Ishikawa (cell line): ENCODE measurements around the gene TNC.

Experiments
- CEBPB ChIP-seq: IDR thresholded peaks from 2 replicates; pipeline ENCODE4 v1.6.1; 2012
- CREB1 ChIP-seq: IDR thresholded peaks from 2 replicates; pipeline ENCODE4 v1.6.1; 2012; ENCODE audit warnings: low read depth
- EGR1 ChIP-seq: IDR thresholded peaks from 2 replicates; pipeline ENCODE4 v1.6.1; 2012
- EP300 ChIP-seq: IDR thresholded peaks from 2 replicates; pipeline ENCODE4 v1.6.1; 2012; ENCODE audit warnings: borderline replicate concordance
- FOXM1 ChIP-seq: IDR thresholded peaks from 2 replicates; pipeline ENCODE4 v1.6.1; 2012; ENCODE audit warnings: low read depth, borderline replicate concordance
- NFIC ChIP-seq: IDR thresholded peaks from 2 replicates; pipeline ENCODE4 v1.6.1; 2012
- RAD21 ChIP-seq: IDR thresholded peaks from 2 replicates; pipeline ENCODE4 v1.6.1; 2012; ENCODE audit warnings: low read depth
- TAF1 ChIP-seq: IDR thresholded peaks from 2 replicates; pipeline ENCODE4 v1.6.1; 2012; ENCODE audit warnings: low read depth, mild to moderate bottlenecking
- TCF12 ChIP-seq: IDR thresholded peaks from 2 replicates; pipeline ENCODE4 v1.6.1; 2012; ENCODE audit warnings: low read depth
- TEAD4 ChIP-seq: IDR thresholded peaks from 2 replicates; pipeline ENCODE4 v1.6.1; 2012
- YY1 ChIP-seq: IDR thresholded peaks from 2 replicates; pipeline ENCODE4 v1.6.1; 2012; ENCODE audit warnings: low read depth
- ZBTB7A ChIP-seq: IDR thresholded peaks from 2 replicates; pipeline ENCODE4 v1.6.1; 2012; ENCODE audit warnings: low read depth
- TF ChIP-seq, protein P1 (sequence below): IDR thresholded peaks from 2 replicates; pipeline ENCODE4 v1.6.1; 2012
- TF ChIP-seq, protein P2 (sequence below): IDR thresholded peaks from 2 replicates; pipeline ENCODE4 v1.6.1; 2012; ENCODE audit warnings: low read depth, mild to moderate bottlenecking
- TF ChIP-seq, protein P3 (sequence below): IDR thresholded peaks from 2 replicates; pipeline ENCODE4 v1.6.1; 2012

Gene TNC

GRCh38 chr9:115086886-115087285, 31.1 kb downstream of the TNC start:
- TF ChIP-seq TCF12 = no peak

GRCh38 chr9:115086461-115086860, 31.5 kb downstream of the TNC start:
- TF ChIP-seq YY1 (no peak), EGR1 (no peak), ZBTB7A (no peak), TCF12 (no peak), CREB1 (no peak), RAD21 (no peak), CEBPB (no peak), TEAD4 (no peak), NFIC (no peak), TAF1 (no peak), FOXM1 (no peak), EP300 (no peak)
- TF ChIP-seq, protein P1, sequence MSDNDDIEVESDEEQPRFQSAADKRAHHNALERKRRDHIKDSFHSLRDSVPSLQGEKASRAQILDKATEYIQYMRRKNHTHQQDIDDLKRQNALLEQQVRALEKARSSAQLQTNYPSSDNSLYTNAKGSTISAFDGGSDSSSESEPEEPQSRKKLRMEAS = no peak
- TF ChIP-seq, protein P2, sequence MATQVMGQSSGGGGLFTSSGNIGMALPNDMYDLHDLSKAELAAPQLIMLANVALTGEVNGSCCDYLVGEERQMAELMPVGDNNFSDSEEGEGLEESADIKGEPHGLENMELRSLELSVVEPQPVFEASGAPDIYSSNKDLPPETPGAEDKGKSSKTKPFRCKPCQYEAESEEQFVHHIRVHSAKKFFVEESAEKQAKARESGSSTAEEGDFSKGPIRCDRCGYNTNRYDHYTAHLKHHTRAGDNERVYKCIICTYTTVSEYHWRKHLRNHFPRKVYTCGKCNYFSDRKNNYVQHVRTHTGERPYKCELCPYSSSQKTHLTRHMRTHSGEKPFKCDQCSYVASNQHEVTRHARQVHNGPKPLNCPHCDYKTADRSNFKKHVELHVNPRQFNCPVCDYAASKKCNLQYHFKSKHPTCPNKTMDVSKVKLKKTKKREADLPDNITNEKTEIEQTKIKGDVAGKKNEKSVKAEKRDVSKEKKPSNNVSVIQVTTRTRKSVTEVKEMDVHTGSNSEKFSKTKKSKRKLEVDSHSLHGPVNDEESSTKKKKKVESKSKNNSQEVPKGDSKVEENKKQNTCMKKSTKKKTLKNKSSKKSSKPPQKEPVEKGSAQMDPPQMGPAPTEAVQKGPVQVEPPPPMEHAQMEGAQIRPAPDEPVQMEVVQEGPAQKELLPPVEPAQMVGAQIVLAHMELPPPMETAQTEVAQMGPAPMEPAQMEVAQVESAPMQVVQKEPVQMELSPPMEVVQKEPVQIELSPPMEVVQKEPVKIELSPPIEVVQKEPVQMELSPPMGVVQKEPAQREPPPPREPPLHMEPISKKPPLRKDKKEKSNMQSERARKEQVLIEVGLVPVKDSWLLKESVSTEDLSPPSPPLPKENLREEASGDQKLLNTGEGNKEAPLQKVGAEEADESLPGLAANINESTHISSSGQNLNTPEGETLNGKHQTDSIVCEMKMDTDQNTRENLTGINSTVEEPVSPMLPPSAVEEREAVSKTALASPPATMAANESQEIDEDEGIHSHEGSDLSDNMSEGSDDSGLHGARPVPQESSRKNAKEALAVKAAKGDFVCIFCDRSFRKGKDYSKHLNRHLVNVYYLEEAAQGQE = no peak
- TF ChIP-seq, protein P3, sequence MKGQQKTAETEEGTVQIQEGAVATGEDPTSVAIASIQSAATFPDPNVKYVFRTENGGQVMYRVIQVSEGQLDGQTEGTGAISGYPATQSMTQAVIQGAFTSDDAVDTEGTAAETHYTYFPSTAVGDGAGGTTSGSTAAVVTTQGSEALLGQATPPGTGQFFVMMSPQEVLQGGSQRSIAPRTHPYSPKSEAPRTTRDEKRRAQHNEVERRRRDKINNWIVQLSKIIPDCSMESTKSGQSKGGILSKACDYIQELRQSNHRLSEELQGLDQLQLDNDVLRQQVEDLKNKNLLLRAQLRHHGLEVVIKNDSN = no peak

DNA sequence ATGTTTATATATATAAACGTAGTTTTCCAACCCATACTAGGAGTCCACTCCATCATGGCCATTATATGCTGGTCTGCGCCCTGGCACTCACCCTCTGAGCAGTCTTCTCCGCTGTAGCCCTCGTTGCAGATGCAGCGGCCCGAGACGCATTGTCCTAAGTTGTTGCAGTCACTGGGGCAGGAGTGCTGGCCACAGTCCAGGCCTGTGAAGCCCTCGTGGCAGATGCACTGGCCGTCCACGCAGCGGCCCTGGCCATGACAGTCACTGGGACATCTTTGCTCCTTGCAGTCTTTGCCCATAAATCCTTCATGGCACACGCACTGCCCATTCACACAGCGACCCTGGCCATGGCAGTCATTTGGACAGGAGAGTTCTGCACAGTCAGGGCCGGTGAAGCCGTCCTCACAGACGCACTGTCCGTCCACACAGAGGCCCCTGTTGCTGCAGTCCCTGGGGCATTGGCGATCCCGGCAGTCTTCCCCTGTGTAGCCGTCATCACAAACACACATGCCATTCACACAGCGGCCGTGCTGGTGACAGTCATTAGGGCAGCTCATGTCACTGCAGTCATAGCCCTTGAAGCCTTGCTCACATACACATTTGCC, 32.1 kb downstream of the TNC start:
- no peak for TF ChIP-seq CEBPB
- TF ChIP-seq YY1 = no peak
- TF ChIP-seq, protein P1 = no peak
- TF ChIP-seq FOXM1 = no peak
- TF ChIP-seq NFIC = no peak
- TF ChIP-seq EGR1 = no peak
- no peak for TF ChIP-seq EP300
- TF ChIP-seq TEAD4 = no peak
- TF ChIP-seq RAD21 = no peak
- no peak for TF ChIP-seq TCF12
- TF ChIP-seq ZBTB7A = no peak
- TF ChIP-seq, protein P2 = no peak
- no peak for TF ChIP-seq TAF1
- TF ChIP-seq, protein P3 = no peak
- TF ChIP-seq CREB1 = no peak

- no peak for TF ChIP-seq RAD21
- no peak for TF ChIP-seq CREB1
- no peak for TF ChIP-seq FOXM1
- TF ChIP-seq NFIC = no peak
- no peak for TF ChIP-seq YY1
- TF ChIP-seq, protein P3 = no peak
- TF ChIP-seq, protein P2 = no peak
- TF ChIP-seq ZBTB7A = no peak
- TF ChIP-seq EGR1 = no peak
Observed at GRCh38 chr9:115084709-115085108, 33.2 kb downstream of the TNC start.

GRCh38 chr9:115084157-115084556, 33.8 kb downstream of the TNC start:
- TF ChIP-seq, protein P2 = no peak
- TF ChIP-seq CEBPB = no peak
- no peak for TF ChIP-seq TEAD4
- no peak for TF ChIP-seq ZBTB7A
- no peak for TF ChIP-seq TCF12
- TF ChIP-seq CREB1 = no peak
- TF ChIP-seq YY1 = no peak
- TF ChIP-seq, protein P3 = no peak
- TF ChIP-seq, protein P1 = no peak
